Parathyroid adenoma (tissue), 2 donors: ENCODE results near the gene LORICRIN.

Experiments
- H2AFZ ChIP-seq: fragments of 300-600 bp; sonication (generic); one replicate; pipeline ENCODE4 v1.7.0; 2017; ENCODE audit warnings: antibody characterized with exemption, mild to moderate bottlenecking
- H3K27ac ChIP-seq: fragments of 300-600 bp; sonication (generic); one replicate; pipeline ENCODE4 v1.7.0; 2017
- H3K27me3 ChIP-seq: fragments of 300-600 bp; sonication (generic); one replicate; pipeline ENCODE4 v1.7.0; 2017; ENCODE audit warnings: low read length; ENCODE audit not compliant: control insufficient read depth, insufficient read depth
- H3K36me3 ChIP-seq: fragments of 300-600 bp; sonication (generic); one replicate; pipeline ENCODE4 v1.7.0; 2017; ENCODE audit warnings: low read length; ENCODE audit not compliant: control insufficient read depth, insufficient read depth
- H3K4me1 ChIP-seq: fragments of 300-600 bp; sonication (generic); one replicate; pipeline ENCODE4 v1.7.0; 2017; ENCODE audit warnings: control low read depth
- H3K4me2 ChIP-seq: fragments of 300-600 bp; sonication (generic); one replicate; pipeline ENCODE4 v1.7.0; 2017; ENCODE audit warnings: low read length
- H3K4me3 ChIP-seq: fragments of 300-600 bp; sonication (generic); one replicate; pipeline ENCODE4 v1.7.0; 2017; ENCODE audit warnings: low read depth, low read length
- H3K79me2 ChIP-seq: fragments of 300-600 bp; sonication (generic); one replicate; pipeline ENCODE4 v1.7.0; 2017; ENCODE audit warnings: control low read depth
- H3K9ac ChIP-seq: fragments of 300-600 bp; sonication (generic); one replicate; pipeline ENCODE4 v1.7.0; 2017; ENCODE audit warnings: mild to moderate bottlenecking
- H3K9me3 ChIP-seq: fragments of 300-600 bp; sonication (generic); one replicate; pipeline ENCODE4 v1.7.0; 2017; ENCODE audit warnings: low read length; ENCODE audit not compliant: control insufficient read depth
- TF ChIP-seq, protein P1 (sequence below): fragments of 300-600 bp; sonication (generic); IDR thresholded peaks from one replicate; pipeline ENCODE4 v1.7.0; 2017; ENCODE audit warnings: antibody characterized with exemption, mild to moderate bottlenecking
- donor health status: primary hyperparathyroidism.

LORICRIN gene

GRCh38 chr1:153251988-153252387, 7.5 kb upstream of the LORICRIN start:
- H3K4me1 ChIP-seq, result no peaks in the 10 kb centered on the region
- no peaks in the 10 kb centered on the region for H3K27me3 ChIP-seq
- H3K27ac ChIP-seq, result no peak overlapping the region
- no peak overlapping the region for H3K9ac ChIP-seq
- H3K36me3 ChIP-seq, result no peaks in the 10 kb centered on the region
- no peaks in the 10 kb centered on the region for H3K9me3 ChIP-seq
- no peaks in the 10 kb centered on the region for H3K79me2 ChIP-seq
- H3K4me2 ChIP-seq, result no peak overlapping the region
- H3K4me3 ChIP-seq, result no peak overlapping the region
- no peak overlapping the region for H2AFZ ChIP-seq
- TF ChIP-seq, protein P1, sequence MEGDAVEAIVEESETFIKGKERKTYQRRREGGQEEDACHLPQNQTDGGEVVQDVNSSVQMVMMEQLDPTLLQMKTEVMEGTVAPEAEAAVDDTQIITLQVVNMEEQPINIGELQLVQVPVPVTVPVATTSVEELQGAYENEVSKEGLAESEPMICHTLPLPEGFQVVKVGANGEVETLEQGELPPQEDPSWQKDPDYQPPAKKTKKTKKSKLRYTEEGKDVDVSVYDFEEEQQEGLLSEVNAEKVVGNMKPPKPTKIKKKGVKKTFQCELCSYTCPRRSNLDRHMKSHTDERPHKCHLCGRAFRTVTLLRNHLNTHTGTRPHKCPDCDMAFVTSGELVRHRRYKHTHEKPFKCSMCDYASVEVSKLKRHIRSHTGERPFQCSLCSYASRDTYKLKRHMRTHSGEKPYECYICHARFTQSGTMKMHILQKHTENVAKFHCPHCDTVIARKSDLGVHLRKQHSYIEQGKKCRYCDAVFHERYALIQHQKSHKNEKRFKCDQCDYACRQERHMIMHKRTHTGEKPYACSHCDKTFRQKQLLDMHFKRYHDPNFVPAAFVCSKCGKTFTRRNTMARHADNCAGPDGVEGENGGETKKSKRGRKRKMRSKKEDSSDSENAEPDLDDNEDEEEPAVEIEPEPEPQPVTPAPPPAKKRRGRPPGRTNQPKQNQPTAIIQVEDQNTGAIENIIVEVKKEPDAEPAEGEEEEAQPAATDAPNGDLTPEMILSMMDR, result no peak

GRCh38 chr1:153253076-153253475, 6.4 kb upstream of the LORICRIN start:
- H3K9me3 ChIP-seq, result no peaks in the 10 kb centered on the region
- no peak overlapping the region for H3K27ac ChIP-seq
- no peaks in the 10 kb centered on the region for H3K79me2 ChIP-seq
- no peak overlapping the region for H2AFZ ChIP-seq
- no peak overlapping the region for H3K4me3 ChIP-seq
- no peaks in the 10 kb centered on the region for H3K36me3 ChIP-seq
- H3K4me1 ChIP-seq, result no peaks in the 10 kb centered on the region
- H3K9ac ChIP-seq, result no peak overlapping the region
- H3K27me3 ChIP-seq, result no peaks in the 10 kb centered on the region
- no peak overlapping the region for H3K4me2 ChIP-seq
- TF ChIP-seq, protein P1, result no peak

DNA sequence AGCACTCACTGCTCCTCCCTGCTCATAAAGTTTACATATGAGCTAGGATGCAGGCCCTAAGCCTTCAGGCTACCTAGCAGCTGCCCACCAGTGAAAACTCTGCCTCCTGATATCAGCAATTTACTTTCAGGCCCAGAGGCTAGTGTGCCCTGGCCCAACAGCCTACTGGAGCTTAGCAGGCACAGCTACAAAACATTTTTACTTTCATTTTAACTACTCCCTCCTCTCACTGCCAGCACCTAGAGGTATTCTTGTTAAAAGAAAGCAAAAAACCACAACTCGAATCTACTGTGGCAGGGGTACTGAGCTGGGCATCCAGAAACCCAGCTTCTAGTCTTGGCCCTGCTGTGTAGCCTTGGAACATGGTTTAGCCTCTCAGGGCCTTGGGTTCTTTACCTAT, 5.8 kb upstream of the LORICRIN start:
- TF ChIP-seq, protein P1, result no peak
- Histone ChIP-seq H3K79me2 (no peaks in the 10 kb centered on the region), H2AFZ (no peak overlapping the region), H3K27me3 (no peaks in the 10 kb centered on the region), H3K4me2 (no peak overlapping the region), H3K27ac (no peak overlapping the region), H3K9ac (no peak overlapping the region), H3K9me3 (no peaks in the 10 kb centered on the region), H3K36me3 (no peaks in the 10 kb centered on the region), H3K4me3 (no peak overlapping the region), H3K4me1 (no peaks in the 10 kb centered on the region)

DNA sequence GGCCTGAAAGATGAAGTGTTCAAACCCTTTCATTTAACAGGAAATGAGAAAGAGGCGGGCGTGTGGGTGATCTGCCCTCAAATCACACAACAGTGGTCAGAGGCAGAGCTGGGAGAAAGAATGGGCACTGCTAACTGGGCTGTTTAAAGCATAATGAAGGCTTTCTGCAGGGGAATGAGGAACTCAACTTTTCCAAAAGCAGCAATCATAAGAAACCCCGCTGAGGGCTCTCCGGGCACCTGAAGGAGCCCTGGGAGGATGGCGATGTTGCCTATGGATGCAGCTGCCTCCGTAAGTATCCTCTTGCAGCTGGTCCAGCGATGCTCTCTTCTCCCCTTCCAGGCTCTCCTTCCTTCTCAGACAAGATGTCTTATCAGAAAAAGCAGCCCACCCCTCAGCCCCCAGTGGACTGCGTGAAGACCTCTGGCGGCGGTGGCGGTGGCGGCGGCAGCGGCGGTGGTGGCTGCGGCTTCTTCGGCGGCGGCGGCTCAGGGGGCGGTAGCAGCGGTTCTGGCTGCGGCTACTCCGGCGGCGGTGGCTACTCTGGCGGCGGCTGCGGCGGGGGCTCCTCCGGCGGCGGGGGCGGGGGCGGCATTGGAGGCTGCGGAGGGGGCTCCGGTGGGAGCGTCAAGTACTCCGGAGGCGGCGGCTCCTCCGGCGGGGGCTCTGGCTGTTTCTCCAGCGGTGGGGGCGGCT, 1.2 kb downstream of the LORICRIN start:
- no peaks in the 10 kb centered on the region for H3K27me3 ChIP-seq
- H3K4me2 ChIP-seq, result peak overlapping the region; percentile 69
- H2AFZ ChIP-seq, result no peak overlapping the region
- no peaks in the 10 kb centered on the region for H3K9me3 ChIP-seq
- peak overlapping the region; percentile 42 for H3K4me3 ChIP-seq
- no peaks in the 10 kb centered on the region for H3K4me1 ChIP-seq
- H3K9ac ChIP-seq, result no peak overlapping the region
- H3K27ac ChIP-seq, result no peak overlapping the region
- H3K79me2 ChIP-seq, result no peaks in the 10 kb centered on the region
- H3K36me3 ChIP-seq, result no peaks in the 10 kb centered on the region
- TF ChIP-seq, protein P1, result no peak
